WTC11 (cell line): ENCODE measurements around the gene LPP.

Experiments
- ELF4 ChIP-seq: sonication (generic); formaldehyde crosslinking; IDR thresholded peaks from 2 replicates; pipeline ENCODE4 v1.8.1; 2022; ENCODE audit warnings: low read depth, mild to moderate bottlenecking, moderate library complexity, missing genetic modification reagents
- ZNF121 ChIP-seq: sonication (generic); formaldehyde crosslinking; IDR thresholded peaks from 2 replicates; pipeline ENCODE4 v1.8.0; 2023; ENCODE audit warnings: missing genetic modification reagents
- TF ChIP-seq, protein P1 (sequence below): fragments of 200-600 bp; IDR thresholded peaks from 2 replicates; pipeline ENCODE4 v1.8.0; 2022; ENCODE audit warnings: antibody characterized with exemption
- TF ChIP-seq, protein P2 (sequence below): fragments of 250-450 bp; sonication (Bioruptor Pico); IDR thresholded peaks from 2 replicates; pipeline ENCODE4 v1.8.0; 2021; ENCODE audit warnings: mild to moderate bottlenecking
- TF ChIP-seq, protein P3 (sequence below): fragments of 250-450 bp; sonication (Bioruptor Pico); IDR thresholded peaks from 2 replicates; pipeline ENCODE4 v2.1.2; 2022; ENCODE audit warnings: mild to moderate bottlenecking, moderate library complexity

- TF ChIP-seq, protein P1, sequence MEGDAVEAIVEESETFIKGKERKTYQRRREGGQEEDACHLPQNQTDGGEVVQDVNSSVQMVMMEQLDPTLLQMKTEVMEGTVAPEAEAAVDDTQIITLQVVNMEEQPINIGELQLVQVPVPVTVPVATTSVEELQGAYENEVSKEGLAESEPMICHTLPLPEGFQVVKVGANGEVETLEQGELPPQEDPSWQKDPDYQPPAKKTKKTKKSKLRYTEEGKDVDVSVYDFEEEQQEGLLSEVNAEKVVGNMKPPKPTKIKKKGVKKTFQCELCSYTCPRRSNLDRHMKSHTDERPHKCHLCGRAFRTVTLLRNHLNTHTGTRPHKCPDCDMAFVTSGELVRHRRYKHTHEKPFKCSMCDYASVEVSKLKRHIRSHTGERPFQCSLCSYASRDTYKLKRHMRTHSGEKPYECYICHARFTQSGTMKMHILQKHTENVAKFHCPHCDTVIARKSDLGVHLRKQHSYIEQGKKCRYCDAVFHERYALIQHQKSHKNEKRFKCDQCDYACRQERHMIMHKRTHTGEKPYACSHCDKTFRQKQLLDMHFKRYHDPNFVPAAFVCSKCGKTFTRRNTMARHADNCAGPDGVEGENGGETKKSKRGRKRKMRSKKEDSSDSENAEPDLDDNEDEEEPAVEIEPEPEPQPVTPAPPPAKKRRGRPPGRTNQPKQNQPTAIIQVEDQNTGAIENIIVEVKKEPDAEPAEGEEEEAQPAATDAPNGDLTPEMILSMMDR, result no peak
- TF ChIP-seq ZNF121 (CRISPR knock-in tag) (no peak), ELF4 (CRISPR knock-in tag) (no peak)
- TF ChIP-seq, protein P2, sequence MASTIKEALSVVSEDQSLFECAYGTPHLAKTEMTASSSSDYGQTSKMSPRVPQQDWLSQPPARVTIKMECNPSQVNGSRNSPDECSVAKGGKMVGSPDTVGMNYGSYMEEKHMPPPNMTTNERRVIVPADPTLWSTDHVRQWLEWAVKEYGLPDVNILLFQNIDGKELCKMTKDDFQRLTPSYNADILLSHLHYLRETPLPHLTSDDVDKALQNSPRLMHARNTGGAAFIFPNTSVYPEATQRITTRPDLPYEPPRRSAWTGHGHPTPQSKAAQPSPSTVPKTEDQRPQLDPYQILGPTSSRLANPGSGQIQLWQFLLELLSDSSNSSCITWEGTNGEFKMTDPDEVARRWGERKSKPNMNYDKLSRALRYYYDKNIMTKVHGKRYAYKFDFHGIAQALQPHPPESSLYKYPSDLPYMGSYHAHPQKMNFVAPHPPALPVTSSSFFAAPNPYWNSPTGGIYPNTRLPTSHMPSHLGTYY (CRISPR knock-in tag), result no peak
- TF ChIP-seq, protein P3, sequence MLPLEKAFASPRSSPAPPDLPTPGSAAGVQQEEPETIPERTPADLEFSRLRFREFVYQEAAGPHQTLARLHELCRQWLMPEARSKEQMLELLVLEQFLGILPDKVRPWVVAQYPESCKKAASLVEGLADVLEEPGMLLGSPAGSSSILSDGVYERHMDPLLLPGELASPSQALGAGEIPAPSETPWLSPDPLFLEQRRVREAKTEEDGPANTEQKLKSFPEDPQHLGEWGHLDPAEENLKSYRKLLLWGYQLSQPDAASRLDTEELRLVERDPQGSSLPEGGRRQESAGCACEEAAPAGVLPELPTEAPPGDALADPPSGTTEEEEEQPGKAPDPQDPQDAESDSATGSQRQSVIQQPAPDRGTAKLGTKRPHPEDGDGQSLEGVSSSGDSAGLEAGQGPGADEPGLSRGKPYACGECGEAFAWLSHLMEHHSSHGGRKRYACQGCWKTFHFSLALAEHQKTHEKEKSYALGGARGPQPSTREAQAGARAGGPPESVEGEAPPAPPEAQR (CRISPR knock-in tag), result no peak
Measured at GRCh38 chr3:188470508-188471130, 316.7 kb downstream of the LPP start.
